ENCODE measurements around the gene MALT1.

DNA sequence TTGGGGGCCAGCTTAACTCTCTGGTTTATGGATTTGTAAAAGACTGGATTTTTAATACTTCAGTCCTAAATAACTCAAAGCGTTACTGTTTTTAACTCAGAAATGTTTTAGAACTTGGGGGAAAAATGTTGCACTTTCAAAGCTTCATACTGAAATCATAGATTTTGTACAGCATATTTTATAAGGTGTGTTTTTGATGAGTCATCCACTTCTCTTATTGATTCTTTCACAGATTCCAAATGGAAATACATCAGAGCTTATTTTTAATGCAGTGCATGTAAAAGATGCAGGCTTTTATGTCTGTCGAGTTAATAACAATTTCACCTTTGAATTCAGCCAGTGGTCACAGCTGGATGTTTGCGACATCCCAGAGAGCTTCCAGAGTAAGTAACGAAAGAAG lies 28.9 kb downstream of the MALT1 start:
- TF ChIP-seq POLR2A (IDR thresholded peaks at IDR 0.05): no peak
- TF ChIP-seq, protein P1, sequence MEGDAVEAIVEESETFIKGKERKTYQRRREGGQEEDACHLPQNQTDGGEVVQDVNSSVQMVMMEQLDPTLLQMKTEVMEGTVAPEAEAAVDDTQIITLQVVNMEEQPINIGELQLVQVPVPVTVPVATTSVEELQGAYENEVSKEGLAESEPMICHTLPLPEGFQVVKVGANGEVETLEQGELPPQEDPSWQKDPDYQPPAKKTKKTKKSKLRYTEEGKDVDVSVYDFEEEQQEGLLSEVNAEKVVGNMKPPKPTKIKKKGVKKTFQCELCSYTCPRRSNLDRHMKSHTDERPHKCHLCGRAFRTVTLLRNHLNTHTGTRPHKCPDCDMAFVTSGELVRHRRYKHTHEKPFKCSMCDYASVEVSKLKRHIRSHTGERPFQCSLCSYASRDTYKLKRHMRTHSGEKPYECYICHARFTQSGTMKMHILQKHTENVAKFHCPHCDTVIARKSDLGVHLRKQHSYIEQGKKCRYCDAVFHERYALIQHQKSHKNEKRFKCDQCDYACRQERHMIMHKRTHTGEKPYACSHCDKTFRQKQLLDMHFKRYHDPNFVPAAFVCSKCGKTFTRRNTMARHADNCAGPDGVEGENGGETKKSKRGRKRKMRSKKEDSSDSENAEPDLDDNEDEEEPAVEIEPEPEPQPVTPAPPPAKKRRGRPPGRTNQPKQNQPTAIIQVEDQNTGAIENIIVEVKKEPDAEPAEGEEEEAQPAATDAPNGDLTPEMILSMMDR (IDR thresholded peaks at IDR 0.05): no peak
- TF ChIP-seq EP300 (IDR thresholded peaks at IDR 0.05): no peak
